HG02981 (cell line): Measurements from ENCODE around the gene RTP5.

Experiments
- ATAC-seq: cut with Tn5 transposase; IDR thresholded peaks from one replicate; pipeline ENCODE4 v1.9.1; 2021; ENCODE audit warnings: mild to moderate bottlenecking, moderate library complexity; ENCODE audit not compliant: unreplicated experiment

Gene RTP5

GRCh38 chr2:241843321-241844065 lies 26.0 kb upstream of the RTP5 start:
- no peak for ATAC-seq

DNA sequence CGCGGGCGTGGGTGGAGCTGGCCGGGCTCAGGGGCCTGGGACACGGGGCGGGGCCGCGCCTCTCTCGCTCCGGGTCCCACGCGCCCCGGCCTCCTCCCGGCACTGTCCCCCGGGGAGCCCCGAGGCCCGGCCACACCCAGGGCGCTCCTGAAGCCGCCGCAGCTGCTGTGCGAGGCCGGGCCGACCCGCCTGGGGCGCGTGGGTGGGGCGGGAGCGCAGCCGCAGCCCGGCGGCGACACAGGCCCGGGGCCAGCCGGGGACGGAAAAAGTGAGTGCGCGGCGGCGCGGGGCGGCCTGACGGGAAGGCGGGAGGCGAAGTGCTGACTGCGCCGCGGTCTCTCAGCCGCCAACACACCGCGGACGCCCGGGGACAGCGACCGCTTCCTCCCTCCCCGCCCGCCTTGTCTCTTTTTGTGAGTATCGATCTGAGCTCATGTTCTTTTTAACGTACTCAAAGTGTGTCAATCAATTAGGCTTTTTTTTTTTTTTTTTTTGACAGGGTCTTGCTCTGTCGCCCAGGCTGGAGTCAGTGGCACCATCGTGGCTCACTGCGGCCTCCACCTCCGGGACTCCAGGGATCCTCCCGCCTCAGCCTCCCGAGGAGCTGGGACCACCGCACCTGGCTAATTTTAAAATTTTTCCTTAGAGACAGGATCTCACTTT lies 25.3 kb upstream of the RTP5 start:
- ATAC-seq: peak; percentile 44

GRCh38 chr2:241844831-241845578 lies 24.5 kb upstream of the RTP5 start:
- ATAC-seq: no peak

DNA sequence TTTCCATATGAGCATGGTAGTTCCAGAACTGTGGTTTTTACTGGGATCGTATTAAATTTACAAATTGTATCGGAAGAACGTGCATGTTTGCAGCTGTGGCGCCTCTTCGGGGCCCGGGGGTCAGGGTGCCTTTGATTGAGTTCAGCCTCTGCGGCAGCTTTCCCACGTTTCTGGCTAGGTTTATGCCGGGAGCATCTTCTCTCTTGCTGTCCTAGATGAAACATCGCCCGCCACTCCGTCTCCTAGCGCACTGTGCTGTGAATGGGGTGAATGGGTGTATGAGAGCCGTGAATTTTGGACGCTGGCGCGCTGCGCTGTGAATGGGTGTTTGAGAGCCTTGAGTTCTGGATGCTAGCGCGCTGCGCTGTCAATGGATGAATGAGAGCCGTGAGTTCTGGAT lies 23.1 kb upstream of the RTP5 start:
- ATAC-seq: no peak

- no peak for ATAC-seq
These were observed 20.5 kb upstream of the RTP5 start for GRCh38 chr2:241848761-241849615.

- no peak for ATAC-seq
These were observed 19.6 kb upstream of the RTP5 start for GRCh38 chr2:241849616-241850543.

- ATAC-seq: no peak
These were observed 18.8 kb upstream of the RTP5 start for GRCh38 chr2:241850544-241851324.

- ATAC-seq: no peak
These were observed 18.0 kb upstream of the RTP5 start for GRCh38 chr2:241851325-241852115.

DNA sequence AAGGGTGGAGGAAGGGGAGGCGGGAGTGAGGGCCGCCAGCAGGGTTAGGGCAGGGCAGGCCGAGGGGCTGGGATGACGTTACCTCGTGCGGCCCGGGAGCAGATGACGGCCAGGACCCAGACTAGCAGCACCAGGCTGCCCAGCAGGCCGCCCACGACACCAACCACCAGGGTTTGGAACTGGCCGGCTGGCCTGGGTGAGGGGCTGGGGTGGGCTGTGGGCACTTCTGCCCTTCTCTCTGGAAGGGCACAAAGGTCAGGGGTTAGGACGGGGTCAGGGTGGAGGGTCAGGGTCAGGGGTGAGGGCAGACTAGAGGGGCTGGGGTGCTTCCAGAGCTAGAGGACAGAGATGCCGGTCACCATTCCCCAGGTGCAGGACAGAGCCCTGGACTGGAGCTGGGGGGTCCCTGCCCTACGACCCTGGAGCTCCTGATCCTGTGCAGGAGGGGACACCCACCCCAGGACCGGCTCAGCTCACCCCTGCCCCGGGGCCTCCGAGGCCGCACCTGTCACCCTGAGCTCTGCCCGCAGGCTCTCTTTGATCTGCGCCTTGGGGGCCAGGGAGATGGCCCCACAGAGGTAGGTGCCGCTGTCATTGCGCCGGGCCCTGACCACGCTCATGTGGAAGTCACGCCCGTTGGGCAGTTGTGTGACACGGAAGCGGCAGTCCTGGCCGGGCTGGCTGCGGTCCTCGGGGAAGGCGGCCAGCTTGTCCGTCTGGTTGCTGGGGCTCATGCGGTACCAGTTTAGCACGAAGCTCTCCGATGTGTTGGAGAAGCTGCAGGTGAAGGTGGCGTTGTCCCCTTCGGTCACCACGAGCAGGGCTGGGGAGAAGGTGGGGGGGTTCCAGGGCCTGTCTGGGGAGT lies 17.2 kb upstream of the RTP5 start:
- no peak for ATAC-seq

DNA sequence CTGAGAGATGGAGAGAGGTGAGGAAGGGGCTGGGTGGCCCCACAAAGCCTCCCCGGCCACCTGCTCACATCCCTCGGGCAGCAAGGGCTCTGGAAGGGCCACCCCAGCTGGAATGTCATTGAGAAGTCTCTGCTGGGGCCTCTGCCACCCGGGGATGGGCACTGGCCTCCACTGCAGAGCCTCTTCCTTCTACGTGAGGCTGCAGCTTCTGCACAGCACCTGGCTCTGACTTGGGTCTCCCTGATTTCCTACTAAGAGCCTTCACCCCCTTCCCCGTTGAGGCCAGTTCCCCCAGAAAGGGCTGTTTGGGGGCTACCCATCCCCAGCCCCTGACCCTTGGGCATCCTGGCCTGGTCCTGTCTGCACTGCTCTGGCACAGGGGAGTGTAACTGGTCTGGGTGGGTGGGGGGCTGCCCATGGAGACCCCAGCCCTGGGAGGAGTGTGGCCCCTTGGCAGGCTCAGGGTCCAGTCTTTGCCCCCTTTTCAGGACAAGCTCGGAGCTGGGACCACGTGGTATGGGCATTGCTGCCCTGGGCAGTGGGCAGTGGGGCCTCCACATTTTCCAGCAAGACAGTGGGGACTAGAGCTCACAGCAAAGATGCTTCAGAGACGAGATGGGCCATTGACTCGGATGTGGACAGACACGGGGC lies 16.4 kb upstream of the RTP5 start:
- ATAC-seq: no peak

- ATAC-seq: no peak
These were observed 15.7 kb upstream of the RTP5 start for GRCh38 chr2:241853651-241854341.

DNA sequence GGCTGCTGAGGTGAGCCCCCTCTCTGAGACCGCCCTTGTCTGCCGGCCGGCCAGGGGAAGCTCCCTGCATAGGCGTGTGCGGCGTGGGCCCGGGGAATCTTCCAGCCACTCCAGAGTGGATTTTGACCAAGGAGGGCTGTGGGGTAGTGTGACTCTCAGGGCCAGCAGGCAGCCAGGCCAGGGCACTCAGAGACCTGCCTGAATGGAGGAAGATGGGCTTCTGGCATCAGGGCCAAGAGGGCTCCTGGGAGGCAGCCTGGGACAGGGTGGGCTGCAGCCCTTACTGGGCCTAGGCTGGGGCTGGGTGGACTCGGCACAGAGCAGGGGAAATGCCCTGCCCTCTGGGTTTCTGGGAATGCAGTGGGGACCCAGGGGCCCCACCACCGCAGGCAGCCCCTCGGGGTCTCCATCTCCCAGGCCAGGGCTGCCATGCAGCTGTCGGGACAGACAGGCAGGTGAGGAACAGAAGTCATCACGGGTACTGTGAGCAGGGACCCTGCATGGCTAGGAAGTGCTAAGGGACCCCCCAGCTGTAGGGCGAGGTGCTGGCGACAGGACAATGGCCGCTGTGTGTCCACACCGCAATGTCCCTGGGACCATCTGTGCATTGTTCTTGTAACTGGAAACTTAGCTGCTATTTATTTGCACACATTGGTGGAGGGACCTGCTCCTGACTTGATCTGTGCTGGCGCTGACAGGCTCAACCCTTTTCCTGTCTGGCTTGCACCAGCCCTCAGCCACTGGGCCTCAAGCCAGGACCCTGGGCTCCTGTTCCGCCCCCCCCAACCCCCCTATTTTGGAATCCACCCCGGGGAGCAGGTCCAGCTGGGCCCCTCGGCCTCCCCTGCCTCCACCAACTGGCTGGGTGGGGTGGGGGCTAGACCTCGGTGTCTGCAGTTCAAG lies 14.9 kb upstream of the RTP5 start:
- ATAC-seq: no peak

DNA sequence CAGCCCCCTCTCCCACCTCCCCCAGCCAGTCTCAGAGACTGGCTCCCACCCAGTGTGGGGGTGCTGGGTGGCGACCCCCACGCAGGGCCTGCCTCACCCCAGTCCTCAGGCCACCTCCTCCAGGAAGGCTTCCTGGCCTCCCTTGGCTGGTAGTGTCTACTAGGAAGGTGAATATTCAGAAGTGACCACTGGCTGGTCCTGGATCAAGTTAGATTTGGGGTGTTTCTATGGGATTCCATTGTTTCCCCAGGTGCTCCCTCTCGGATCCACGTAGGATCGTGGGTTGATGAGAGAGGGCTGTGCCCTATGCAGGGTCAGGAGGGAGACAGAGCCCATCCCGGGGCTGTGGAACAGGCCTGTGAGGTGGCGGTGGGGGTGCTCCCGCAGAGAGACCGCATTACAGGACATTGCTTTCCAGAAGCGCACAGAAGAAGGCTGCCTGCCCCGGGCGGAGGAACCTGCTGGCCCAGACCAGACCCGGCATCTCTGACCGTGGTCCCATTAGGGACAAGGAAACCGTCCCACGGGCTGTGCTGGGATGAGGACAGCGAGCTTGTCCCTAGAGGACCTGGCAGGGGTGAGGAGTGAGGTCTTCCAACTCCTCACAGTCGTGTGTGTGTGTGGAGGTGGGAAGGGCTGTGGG lies 14.2 kb upstream of the RTP5 start:
- ATAC-seq: no peak

DNA sequence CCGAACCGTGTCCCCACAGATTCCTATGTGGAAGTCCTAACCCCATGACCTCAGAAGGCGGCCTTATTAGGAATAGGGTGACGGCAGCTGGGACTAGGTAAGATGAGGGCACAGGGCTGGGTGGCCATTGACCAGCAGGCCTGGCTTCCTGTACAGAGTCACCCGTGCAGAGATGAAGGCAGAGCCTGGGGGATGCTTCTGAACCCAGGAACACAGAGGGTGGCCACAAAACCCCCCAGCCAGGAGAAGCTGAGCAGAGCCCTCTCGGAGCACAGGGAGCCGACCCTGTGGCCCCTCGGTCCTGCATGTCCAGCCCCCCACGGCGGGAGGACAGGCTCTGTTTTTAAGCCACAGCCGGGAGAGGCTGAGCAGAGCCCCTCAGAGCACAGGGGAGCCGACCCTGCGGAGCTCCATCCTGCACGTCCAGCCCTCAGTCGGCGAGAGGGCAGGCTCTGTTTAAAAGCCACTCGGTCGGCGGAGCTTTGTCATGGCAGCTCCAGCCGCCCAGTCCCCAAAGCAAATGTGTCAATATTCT lies 13.6 kb upstream of the RTP5 start:
- no peak for ATAC-seq
